IPS-NIHi7 (cell line): Measurements from ENCODE around the gene TMEM128.
A peak's percentile ranks its signal among the peaks of the same experiment; 100 is the strongest.
"Not testable (repeated sequence)": the region's sequence is repeated elsewhere in the genome, so short reads cannot be mapped to it uniquely, and the experiment has no call there.

Source experiments
- DNase-seq: peaks from one replicate; pipeline ENCODE4 v3.0.0; 2012; ENCODE audit warnings: mixed read lengths; ENCODE audit errors: extremely low spot score

The TMEM128 gene

GRCh38 chr4:4256799-4257198 lies 8.8 kb upstream of the TMEM128 start:
- peak; percentile 31 for DNase-seq

GRCh38 chr4:4254666-4255065 lies 6.6 kb upstream of the TMEM128 start:
- no peak for DNase-seq

- no peak for DNase-seq
Measured at GRCh38 chr4:4254199-4254598, 6.2 kb upstream of the TMEM128 start.

GRCh38 chr4:4249866-4250265 lies 1.8 kb upstream of the TMEM128 start:
- DNase-seq: no peak

DNA sequence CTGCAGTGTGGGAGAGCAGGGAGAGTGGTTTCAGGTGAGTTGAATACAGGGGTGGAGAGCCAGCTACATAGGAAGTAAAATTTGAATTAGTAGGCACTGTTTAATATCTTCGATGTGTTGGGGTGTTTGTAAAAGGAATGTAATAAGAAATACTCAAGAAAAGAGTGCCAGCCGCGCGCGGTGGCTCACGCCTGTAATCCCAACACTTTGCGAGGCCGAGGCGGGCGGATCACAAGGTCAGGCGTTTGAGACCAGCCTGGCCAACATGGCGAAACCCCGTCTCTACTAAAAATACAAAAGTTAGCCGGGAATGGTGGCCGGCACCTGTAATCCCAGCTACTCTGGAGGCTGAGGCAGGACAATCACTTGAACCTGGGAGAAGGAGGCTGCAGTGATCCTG lies 1.3 kb upstream of the TMEM128 start:
- not testable (repeated sequence) for DNase-seq

DNA sequence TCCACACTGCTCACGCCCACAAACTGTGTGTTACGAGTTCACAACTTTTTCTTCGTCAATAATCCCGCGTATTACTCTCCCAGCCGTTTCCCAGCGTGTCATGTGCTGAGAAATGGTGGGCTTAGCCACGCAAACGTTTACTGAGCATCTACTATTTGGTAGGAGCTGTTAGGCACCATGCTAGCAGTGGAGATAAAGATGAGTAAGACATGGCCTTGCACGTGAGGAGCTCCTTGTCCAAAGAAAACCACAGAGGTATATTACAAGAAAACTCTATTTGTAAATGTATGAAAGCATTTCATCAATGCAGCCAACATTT lies 821 bp upstream of the TMEM128 start:
- no peak for DNase-seq

- no peak for DNase-seq
Measured at GRCh38 chr4:4247696-4248028, 361 bp downstream of the TMEM128 start.

GRCh38 chr4:4245172-4245571 lies 2.9 kb downstream of the TMEM128 start:
- DNase-seq: no peak

DNA sequence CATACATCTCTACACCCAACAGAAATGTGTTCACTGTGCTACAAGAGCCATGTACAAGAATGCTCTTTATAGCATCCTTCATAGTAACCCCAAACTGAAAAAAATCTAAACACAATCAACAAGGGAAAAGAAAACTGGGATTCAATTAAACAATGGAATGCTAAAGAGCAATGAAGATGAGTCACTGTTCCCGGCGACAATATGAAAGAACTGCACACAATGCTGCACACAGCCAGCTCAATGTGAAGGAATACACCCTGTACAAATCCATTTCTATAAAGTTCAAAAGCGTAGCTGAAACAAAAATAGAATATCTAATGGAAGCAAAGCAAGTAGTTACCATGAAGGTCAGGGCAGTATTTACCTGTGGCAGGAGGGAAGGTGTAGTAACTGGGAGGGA lies 8.5 kb downstream of the TMEM128 start:
- DNase-seq: not testable (repeated sequence)

- DNase-seq: no peak
Measured at GRCh38 chr4:4233610-4234009, 14.4 kb downstream of the TMEM128 start.

DNA sequence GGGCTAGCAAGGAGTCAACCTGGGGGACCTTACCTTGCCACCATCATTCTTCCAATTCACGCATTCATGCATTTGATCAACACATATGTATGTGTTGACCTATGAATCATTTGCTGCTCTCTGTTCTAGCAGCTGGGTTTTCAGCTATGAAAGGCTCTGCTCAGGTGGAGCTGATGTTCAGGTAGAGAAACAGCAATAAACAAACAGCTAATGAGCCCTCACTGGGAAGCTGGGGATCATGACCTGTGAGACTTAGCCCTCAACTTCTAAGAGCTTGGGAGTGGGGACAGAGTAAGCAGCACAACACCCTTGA lies 19.7 kb downstream of the TMEM128 start:
- no peak for DNase-seq

- DNase-seq: no peak
Measured at GRCh38 chr4:4227510-4228355, 20.3 kb downstream of the TMEM128 start.

DNA sequence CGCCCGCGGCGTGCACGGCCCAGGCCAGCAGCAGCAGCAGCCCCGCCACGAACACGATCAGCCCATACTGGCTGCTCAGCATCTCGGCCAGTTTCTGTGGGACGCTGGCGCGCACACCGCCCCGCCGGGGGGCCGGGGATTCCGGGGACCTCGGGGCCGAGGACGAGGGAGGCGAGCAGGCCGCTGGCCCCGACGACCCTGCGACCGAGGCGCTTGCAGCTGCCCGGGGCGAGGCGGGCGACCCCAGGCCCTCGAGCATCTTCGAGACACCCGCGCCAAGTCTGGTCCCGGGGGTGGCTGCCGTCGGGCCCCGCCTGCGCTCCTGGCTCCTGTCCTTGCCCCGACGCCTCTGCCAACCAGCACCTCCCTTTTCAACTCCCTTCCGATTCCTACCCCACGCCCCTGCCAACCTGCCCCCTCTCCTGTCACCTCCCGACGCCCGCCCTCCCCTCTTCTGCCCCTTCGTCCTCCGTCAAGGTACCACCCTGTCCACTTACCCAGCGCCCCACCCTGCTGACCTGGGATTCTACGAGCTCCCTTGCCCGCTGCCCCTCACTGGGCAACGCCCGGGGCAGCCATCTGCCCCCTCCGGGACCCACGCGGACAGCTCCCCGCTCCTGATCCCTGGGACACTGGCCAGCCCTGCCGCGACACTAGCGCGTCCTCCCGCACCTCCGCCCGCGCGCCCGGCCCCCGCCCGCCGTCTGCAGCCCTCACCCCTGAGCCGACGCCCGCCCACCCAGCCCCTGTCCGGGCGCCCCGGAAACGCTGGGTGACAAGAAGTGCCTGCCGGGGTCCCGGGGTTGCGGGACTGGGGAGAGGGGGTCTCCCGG lies 21.2 kb downstream of the TMEM128 start, which contains the start of gene OTOP1:
Gene OTOP1 (minus strand): TSS at position 324 of the 833 bp plus-strand sequence. CDS start 65 bp downstream, at position 259.
- no peak for DNase-seq

DNA sequence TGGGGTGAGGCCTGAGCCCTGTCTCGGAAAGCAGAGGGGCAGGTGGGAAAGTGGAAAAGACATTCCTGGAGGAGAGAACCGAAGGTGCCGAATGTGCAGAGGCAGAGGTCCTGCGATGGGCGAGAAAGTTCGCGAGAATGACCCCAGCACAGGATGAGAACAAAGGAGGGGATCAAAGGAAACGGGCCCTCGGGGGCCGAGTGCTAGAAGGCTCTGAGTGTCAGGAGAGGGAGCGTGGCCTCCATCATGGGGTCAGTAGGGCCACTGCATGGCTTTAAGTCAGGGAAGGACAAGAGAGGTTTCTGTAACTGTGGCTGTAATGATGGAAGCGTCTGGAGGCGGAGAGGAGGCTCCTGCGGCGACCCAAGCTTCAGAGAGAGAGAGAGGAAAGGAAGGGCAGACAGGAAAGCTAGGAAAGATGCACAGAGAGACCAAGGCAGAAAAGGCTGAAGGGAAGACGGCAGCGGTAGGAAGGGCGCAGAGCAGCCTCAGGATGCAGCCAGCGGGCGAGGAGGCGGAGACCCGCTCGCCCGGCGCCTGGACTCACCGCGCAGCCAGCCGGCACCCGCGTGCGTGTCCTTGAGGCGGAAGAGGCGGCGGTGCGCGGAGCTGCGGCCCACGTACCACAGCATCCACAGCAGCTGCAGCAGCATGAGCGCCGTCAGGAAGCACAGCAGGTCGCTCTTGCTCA lies 22.0 kb downstream of the TMEM128 start:
- no peak for DNase-seq

DNA sequence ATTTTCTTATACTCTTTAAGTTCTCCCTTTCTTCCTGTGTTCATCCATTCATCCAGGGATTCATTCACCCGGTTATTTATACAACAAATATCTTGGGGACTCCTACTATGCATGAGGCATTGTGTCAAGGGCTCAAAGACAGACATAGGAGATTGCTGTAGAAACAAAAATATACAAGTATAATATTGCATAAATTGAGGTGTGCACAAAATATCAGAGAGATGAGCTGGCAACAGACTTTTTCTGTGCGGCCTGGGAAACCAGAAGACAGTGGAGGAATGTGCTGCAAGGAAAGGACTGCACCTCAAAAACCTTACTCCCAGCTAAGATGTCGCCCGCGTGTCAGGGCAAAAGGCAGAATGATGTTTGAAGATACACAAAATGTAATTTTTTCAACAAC lies 30.9 kb downstream of the TMEM128 start:
- no peak for DNase-seq

DNA sequence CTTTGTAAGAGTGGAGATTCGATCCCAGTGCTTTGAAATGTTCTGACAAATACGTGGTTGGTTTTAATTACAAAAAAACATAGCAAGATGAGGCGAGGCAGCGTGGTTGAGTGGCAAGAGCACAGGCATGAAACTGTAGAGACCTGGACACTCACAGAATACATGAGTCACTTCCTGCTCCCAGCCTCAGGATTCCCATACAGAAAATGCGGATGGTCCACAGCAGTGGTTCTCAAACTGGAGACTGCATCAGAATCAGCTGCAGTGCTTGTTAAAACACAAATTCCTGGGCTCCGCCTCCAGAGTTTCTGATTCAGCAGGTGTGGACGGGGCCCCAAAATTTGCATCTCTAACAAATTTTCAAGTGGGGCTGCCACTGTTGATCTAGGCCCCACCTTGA lies 31.4 kb downstream of the TMEM128 start:
- no peak for DNase-seq

DNA sequence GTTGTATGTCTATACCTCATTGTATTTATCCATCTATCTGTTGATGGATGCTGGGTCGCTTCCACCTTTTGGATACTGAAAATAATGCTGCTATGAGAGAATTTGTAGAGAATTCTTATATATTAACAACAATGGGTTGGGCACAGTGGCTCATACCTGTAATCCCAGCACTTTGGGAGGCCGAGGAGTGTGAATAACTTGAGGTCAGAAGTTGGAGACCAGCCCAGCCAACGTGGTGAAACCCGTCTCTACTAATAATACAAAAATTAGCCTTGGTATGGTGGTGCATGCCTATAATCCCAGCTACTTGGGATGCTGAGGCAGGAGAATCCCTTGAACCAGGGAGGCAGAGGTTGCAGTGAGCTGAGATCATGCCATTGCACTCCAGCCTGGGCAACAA lies 34.3 kb downstream of the TMEM128 start:
- not testable (repeated sequence) for DNase-seq

DNA sequence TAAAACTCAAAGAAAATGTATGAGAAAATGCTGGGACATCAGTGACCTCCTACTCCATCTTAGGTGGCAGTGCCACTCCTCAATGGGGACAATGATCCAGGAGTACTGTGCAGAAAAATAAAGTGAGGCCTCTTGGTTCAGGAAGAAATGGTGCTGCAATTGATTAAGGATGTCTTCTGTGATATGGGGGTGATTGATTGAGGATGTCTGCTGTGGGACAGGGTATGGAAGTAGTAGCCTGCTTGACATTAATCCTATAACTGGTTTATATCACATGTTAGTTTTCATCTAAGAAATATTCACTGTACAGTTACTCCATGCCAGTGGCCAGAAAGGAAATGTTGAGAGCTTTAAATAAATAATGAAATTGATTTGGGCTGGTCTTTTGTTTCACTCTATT lies 41.8 kb downstream of the TMEM128 start:
- no peak for DNase-seq

DNA sequence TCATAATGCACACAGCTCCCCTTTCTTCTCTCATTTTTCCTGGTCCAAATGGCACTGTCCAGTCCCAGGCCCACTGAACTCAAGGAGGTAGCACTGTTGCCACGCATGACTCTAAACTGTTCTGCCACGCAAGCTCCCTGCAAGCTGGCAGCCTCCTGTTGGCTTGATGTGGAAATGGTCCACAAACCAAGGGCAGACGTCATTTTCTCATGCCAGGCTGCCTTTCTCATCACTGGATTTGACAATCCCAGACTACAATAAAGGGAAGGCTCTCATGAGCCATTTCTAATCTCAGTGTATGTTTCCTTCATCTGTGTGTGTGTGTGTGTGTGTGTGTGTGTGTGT lies 43.6 kb downstream of the TMEM128 start:
- no peak for DNase-seq

DNA sequence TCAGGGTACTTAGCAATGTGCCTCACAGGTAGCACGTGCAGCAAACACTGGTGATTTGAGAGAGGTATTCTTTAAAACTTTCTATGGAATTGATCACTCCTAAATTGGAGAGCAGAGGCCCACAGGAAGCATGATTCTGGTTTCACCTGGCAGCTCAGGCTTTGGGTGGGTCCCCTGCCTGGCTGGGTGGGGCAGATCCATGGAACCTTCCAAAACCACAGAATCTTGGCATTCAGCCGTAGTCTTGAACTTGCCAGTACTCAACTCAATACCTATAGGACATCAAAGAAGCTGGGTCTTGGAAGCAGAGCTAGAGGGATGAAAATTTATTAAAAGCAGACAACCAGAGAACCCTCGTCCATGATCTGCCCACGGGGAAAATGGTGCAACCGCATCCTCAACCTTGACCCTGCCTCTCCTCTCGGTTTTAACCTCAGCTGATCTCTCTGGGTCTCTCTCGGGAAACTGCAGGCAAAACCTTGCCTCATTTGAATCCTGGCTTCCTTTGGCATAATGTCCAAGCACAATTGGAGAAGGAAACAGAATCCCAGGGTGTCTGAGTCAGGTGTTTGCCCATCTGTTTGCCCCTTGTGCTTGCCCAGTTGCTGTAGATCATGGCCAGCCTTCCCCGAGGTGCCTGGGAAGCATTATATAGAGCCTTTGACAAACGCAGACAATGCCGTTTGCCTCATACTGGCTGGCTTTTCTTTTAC lies 44.2 kb downstream of the TMEM128 start:
- DNase-seq: no peak

- DNase-seq: no peak
Measured at GRCh38 chr4:4202510-4202909, 45.5 kb downstream of the TMEM128 start.

GRCh38 chr4:4200624-4201023 lies 47.4 kb downstream of the TMEM128 start:
- no peak for DNase-seq
